Left lung (tissue), 10 donors: ENCODE data around the gene SORCS3. TPM values are rescaled to one million over a fixed set of nuclear protein-coding genes. Genes with fewer than 3 reads are reported as not detected.

Experiments used
- ATAC-seq: fragments of 200-7000 bp; cut with Tn5 transposase; one replicate; pipeline ENCODE4 v1.9.1; 2020; ENCODE audit warnings: moderate library complexity
- DNase-seq, 4 donors: peaks; one replicate each; pipeline ENCODE4 v3.0.0-alpha.2; 2013 to 2020
- H3K27ac ChIP-seq, 2 donors: fragments of 200-600 bp; sonication (generic) in 1 of 2; one replicate each; pipeline versions ENCODE4 v1.5.0 to v1.8.0; 2020 to 2021
- H3K27me3 ChIP-seq, 2 donors: fragments of 200-600 bp; sonication (generic) in 1 of 2; one replicate each; pipeline versions ENCODE4 v1.5.0 to v1.8.0; 2020 to 2021
- H3K36me3 ChIP-seq, 2 donors: fragments of 200-600 bp; sonication (generic) in 1 of 2; one replicate each; pipeline versions ENCODE4 v1.5.0 to v1.8.0; 2020 to 2021
- H3K4me1 ChIP-seq, 2 donors: fragments of 200-600 bp; one replicate each; pipeline ENCODE4 v1.8.0; 2021
- H3K4me3 ChIP-seq, 2 donors: fragments of 200-600 bp; sonication (generic) in 1 of 2; one replicate each; pipeline versions ENCODE4 v1.5.0 to v1.8.0; 2020 to 2021; ENCODE audit warnings: mild to moderate bottlenecking in 1 of 2
- H3K9me3 ChIP-seq, 2 donors: fragments of 200-600 bp; sonication (generic) in 1 of 2; one replicate each; pipeline versions ENCODE4 v1.5.0 to v1.8.0; 2020 to 2021
- intact Hi-C, 2 donors: fragments of 100-400 bp; cut with DNase I; formaldehyde crosslinking; loops; one replicate each; pipeline versions ENCODE4 v1.11.2 to v1.14.2; 2022
- polyA plus RNA-seq, 6 donors: library from polyadenylated mRNA; unstranded; fragments of 120-200 nt; gene quantifications; one replicate each; pipeline ENCODE4 v1.2.1, GENCODE V29; 2013; ENCODE audit not compliant: insufficient read length in 6 of 6
- total RNA-seq, 2 donors: library from RNA; stranded (reverse); fragmentation: NEBNext Ultra II Directional; extraction: Animal tissue kit (Norgen Biotek cat#: 25700); gene quantifications; one replicate each; pipeline ENCODE4 v1.2.1, GENCODE V29; 2021
- TF ChIP-seq, protein P1 (sequence below), 2 donors: fragments of 200-600 bp; sonication (generic) in 1 of 2; IDR thresholded peaks; one replicate each; pipeline versions ENCODE4 v1.5.0 to v1.8.0; 2021; ENCODE audit warnings: antibody characterized with exemption in 2 of 2
- donor health status: DM: no; HTN: yes; CAD: no.
- donor health status: DM: no; HTN: no; CAD: no.

The SORCS3 gene
- total and polyA plus RNA-seq, 8 donors = 0.05 to 0.24 (median 0.06) TPM; not detected in 2

DNA sequence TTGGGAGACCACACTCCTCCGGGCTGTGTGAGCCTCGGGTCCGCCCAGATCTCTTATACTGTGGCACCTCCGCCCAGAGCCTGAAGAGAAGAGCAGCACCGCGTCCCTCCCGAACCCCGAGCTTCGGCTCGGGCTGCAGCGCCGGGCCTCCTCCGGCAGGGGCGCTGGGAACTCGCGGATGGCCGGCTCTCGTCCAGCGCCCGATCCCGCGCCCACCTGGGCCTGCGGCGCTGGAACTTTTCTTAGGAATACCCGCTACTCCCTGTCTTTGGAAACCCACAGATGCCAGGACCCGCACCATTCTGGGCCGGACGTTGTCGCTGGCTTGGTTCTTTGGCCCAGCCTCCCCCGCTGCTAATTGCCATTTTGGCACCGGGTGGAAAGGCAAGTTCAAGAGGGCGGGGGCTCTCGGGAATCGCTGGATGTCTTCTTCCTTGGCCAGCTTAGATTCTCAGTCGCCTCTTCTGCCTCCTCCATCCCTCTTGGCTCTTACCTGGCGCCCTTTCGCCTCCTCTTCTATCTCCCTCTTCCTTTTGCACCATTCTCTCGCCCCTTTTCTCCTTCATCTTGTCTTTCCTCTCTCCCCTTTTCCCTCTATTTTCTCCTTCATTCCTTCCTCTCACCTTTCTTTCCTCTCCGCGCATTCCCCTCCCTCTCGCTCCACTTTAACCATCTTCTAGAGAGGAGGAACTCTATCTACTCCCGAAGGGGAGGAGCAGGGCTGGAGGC lies 2.1 kb upstream of the SORCS3 start:
- intact Hi-C loops = no loop called here
- Histone ChIP-seq H3K9me3 (no peaks in the 10 kb centered on the region), H3K27me3 (peaks cover 54 to 93% of the 10 kb centered on the region in 2 donors), H3K36me3 (no peaks in the 10 kb centered on the region), H3K27ac (no peak overlapping the region), H3K4me3 (no peak overlapping the region), H3K4me1 (no peaks in the 10 kb centered on the region)
- ATAC-seq (peak; percentile 36), DNase-seq (peak in 1 of 4 donors; percentile 63)
- TF ChIP-seq, protein P1, sequence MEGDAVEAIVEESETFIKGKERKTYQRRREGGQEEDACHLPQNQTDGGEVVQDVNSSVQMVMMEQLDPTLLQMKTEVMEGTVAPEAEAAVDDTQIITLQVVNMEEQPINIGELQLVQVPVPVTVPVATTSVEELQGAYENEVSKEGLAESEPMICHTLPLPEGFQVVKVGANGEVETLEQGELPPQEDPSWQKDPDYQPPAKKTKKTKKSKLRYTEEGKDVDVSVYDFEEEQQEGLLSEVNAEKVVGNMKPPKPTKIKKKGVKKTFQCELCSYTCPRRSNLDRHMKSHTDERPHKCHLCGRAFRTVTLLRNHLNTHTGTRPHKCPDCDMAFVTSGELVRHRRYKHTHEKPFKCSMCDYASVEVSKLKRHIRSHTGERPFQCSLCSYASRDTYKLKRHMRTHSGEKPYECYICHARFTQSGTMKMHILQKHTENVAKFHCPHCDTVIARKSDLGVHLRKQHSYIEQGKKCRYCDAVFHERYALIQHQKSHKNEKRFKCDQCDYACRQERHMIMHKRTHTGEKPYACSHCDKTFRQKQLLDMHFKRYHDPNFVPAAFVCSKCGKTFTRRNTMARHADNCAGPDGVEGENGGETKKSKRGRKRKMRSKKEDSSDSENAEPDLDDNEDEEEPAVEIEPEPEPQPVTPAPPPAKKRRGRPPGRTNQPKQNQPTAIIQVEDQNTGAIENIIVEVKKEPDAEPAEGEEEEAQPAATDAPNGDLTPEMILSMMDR (IDR thresholded peaks at IDR 0.05) = peak in 1 of 2 donors; percentile 19

DNA sequence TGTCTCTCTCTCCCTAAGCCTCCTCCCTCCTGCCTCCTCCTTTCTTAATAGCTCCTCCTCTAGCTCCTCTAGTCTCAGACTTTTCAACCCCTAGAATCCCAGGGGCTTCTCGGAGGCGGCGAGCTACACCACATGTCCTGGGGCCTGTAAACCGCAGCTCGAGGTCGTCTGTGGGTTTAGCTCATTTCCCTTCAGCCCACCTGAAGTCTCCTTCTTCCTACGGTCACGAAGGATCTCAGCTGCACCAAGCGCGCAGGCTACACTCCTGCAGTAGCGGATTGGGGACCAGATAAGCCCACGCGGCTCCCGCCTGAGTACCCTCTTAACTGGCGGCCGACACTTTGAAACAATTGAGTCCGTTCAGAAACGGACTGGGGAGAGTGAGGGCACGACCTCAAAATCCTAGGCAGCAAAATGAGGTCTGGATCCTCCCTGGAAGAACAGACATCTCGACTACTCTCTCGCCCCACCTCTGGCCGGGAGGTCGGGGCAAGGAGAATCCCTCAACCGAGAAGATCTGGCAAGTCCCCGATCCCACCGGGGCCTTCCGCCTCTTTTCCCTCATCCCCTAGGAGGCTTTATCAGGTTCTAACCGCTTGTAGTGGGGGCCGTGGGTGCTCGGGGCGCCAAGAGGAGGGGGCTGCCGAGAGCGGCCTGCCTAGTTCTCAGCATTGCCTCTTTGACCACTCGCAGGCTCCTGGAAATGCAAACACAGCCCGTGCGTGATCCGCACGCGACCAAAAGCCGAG lies 1.3 kb upstream of the SORCS3 start:
- intact Hi-C loops = no loop called here
- DNase-seq (no peak), ATAC-seq (no peak)
- Histone ChIP-seq H3K27ac (no peak overlapping the region), H3K4me3 (no peak overlapping the region), H3K4me1 (no peaks in the 10 kb centered on the region), H3K27me3 (peaks cover 54 to 98% of the 10 kb centered on the region in 2 donors), H3K9me3 (no peaks in the 10 kb centered on the region), H3K36me3 (no peaks in the 10 kb centered on the region)
- TF ChIP-seq, protein P1 (IDR thresholded peaks at IDR 0.05) = no peak

DNA sequence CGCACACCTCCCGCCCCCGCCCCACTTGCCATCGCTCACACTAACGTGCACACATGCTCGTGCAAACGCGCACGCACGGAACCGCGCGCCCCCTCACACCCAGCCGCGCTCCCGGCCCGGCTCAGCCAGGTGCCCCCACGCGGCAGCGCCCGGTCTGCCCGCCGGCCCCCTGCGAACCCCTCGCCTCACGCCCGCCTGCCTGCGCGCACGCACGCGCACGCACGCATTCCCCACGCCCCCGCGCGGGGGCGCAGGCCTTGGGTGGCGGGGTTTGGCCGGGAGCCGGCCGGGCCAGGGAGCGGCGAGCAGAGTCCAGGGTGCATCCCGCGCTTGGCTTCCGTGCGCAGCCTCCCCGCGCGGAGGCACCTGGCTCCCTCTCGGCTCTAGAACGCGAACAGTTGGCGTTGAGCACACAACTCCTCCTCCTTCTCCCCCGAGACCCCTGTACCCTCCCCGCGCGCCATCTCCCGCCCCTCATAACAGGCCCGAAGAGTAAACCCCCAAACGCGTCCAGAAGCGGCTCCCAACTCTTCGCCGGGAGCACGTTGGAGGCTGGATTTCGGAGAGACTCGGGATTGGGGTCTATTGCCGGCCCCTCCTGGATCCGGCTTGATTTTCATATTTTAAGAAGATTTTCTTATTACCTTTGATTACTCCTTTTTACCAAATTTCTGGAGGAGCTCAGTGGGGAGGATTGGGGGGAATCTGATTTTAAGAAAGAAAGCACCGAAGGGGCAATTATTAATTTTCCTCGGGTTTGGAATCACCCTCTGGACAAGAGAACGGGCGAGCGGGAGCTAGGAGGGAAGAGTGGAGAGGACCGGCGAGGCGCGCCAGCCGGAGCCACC lies 527 bp upstream of the SORCS3 start:
- TF ChIP-seq, protein P1 (IDR thresholded peaks at IDR 0.05) = no peak
- intact Hi-C loops = no loop called here
- no peak for ATAC-seq
- Histone ChIP-seq H3K4me3 (no peak overlapping the region), H3K36me3 (no peaks in the 10 kb centered on the region), H3K27ac (no peak overlapping the region), H3K27me3 (peaks cover 54 to 98% of the 10 kb centered on the region in 2 donors), H3K4me1 (no peaks in the 10 kb centered on the region), H3K9me3 (no peaks in the 10 kb centered on the region)
- DNase-seq = peak in 1 of 4 donors; percentile 69

DNA sequence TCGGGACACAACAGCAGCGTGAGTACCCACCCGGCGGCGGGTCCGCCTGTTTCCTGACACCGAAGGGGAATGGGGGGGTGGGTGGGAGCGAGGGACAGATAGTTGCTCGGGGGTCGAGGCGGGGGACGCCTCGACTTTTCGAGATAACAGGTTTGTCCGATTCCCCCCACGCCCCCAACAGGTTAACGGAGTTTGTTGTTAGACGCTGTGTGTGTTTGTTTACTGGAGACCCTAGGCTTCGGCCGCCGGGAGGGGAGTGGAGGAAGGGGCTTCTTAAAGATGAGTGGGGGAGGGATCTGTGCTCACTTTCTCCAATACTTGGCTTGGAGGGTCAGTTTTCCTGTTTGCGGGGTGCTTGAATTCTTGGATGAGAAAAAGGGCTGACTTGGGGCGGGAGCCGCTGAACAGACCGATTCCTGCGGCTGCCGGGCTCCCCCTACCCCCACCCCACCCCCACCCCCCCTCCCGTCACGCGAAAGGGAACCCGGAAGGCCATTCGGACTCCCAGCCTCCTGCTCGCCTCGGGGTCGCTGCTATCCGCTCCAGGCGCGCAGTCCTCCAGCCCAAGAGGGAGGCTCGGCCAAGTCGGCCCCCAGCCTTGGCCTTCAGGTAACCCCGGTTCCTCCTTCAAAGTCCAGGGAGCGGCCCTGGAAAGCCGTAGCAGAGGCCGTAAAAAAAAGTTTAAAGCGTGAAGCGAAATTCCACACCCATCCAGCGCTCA lies 1.0 kb downstream of the SORCS3 start:
- H3K36me3 ChIP-seq = no peaks in the 10 kb centered on the region
- no peaks in the 10 kb centered on the region for H3K9me3 ChIP-seq
- H3K4me3 ChIP-seq = no peak overlapping the region
- ATAC-seq (no peak), DNase-seq (peak in 1 of 4 donors; percentile 70)
- TF ChIP-seq, protein P1 (IDR thresholded peaks at IDR 0.05) = no peak
- no peak overlapping the region for H3K27ac ChIP-seq
- no peaks in the 10 kb centered on the region for H3K4me1 ChIP-seq
- intact Hi-C loops = no loop called here
- peaks cover 54 to 96% of the 10 kb centered on the region in 2 donors for H3K27me3 ChIP-seq
